ENCODE measurements around the gene SFXN5. TPM values are rescaled to one million over a fixed set of nuclear protein-coding genes. Genes with fewer than 3 reads are reported as not detected.

The SFXN5 gene
- total and polyA plus RNA-seq, 2 of the 4 experiments (the other 2 are of a cell fraction) = 8.6 to 17.0 TPM

DNA sequence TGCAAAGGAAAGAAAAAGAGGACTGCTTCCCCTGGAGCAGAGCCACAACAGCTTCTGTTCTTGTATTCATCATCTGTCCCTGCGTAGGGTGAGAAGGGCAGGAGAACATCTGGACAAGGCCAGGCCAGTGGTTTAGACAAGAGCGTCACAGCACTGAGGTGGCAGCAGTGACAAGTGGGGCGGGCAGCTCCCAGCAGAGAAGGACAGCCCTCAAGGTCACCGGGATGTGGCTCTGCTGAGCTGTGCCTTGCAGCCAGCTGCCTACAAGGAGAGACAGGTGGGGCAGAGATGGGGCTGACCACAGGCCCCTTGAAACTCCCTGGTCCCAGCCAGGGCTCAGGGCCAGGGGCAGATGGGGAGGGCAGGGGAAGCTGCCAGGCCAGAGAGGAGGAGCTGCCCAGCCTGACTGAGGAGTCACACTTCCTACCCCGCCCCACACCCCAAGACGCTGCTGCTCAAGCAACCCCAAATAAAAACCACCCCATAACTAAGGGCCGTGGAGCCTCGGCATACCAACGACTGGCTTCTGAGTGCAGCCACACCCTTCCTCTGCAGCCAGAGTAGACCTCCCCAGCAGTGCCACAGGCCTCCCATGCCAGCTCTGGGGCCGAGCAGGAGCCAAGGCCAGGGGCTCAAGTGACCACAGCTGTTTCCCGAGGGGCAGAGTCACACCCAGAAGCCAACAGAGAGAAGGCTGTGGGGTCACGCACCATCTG, 35.9 kb upstream of the SFXN5 start (continued):
- TF ChIP-seq, protein P1, sequence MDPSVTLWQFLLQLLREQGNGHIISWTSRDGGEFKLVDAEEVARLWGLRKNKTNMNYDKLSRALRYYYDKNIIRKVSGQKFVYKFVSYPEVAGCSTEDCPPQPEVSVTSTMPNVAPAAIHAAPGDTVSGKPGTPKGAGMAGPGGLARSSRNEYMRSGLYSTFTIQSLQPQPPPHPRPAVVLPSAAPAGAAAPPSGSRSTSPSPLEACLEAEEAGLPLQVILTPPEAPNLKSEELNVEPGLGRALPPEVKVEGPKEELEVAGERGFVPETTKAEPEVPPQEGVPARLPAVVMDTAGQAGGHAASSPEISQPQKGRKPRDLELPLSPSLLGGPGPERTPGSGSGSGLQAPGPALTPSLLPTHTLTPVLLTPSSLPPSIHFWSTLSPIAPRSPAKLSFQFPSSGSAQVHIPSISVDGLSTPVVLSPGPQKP (IDR thresholded peaks at IDR 0.05; ENCODE audit: borderline replicate concordance, low read depth, low read length) = no peak

DNA sequence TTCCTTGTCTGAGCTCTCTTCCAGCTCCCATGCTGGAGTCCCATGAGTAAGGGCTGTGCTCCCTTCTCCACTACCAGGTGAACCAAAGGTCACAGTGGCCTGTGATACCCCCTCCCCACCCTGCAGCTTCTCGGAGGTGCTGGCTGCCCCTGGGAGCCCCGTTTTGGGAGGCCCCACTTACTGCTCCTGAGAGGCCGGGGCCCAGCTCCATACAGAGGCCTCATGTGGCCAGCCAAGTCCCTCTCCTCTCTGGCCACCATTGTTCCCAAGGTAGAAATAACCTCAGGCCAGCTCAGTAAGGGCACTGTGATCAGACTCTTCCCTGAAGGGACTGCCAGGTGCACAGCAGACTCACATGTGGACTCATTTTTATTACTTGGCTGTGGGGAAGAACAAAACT, 35.3 kb upstream of the SFXN5 start:
- DNase-seq (no peak), ATAC-seq (ENCODE audit: low read depth) (no peak)
- H4K5ac ChIP-seq (ENCODE audit: low read depth, low read length) = no peak overlapping the region
- no peak overlapping the region for H2AFZ ChIP-seq (replicated peaks; ENCODE audit: low read length, poor library complexity)
- ChIA-PET POLR2A (ENCODE audit: unreplicated experiment) (no interaction called here), CTCF (no interaction called here)
- no TSS peak for BruUV-seq (replicated peaks)
- no peak overlapping the region for H3K4me3 ChIP-seq (ENCODE audit: insufficient read depth, low read depth, low read length)
- peaks cover 72% of the 10 kb centered on the region for H3K9me1 ChIP-seq (ENCODE audit: insufficient read depth, low read length)
- no peak overlapping the region for H2BK120ac ChIP-seq (ENCODE audit: low read depth, low read length)
- H3K9ac ChIP-seq (ENCODE audit: low read depth, low read length) = no peak overlapping the region
- no peak overlapping the region for H2BK20ac ChIP-seq (ENCODE audit: low read depth, low read length)
- H4K20me1 ChIP-seq (ENCODE audit: insufficient read depth, low read length) = peaks cover 95% of the 10 kb centered on the region
- no CpG with 5 or more reads among the region's 3 CpGs for WGBS, 2 experiments (ENCODE audit: extremely low coverage in 2 of 2, insufficient read length in 1 of 2)
- peak overlapping the region; percentile 64; the same call in 1 of the 2 replicates for H3K23ac ChIP-seq (ENCODE audit: low read depth, low read length)
- H2AK5ac ChIP-seq (ENCODE audit: low read depth, low read length) = no peak overlapping the region
- H3K36me3 ChIP-seq (ENCODE audit: control insufficient read depth, insufficient read depth, low read length) = peaks cover 2% of the 10 kb centered on the region; the same call in 1 of the 2 replicates
- peaks cover 9 to 92% of the 10 kb centered on the region in 2 experiments; a peak in 3 of 4 replicates for H3K79me1 ChIP-seq (ENCODE audit: low read depth in 1 of 2, low read length in 2 of 2)
- no peak overlapping the region for H3K56ac ChIP-seq (ENCODE audit: extremely low read depth, insufficient read depth, low read length)
- no peak overlapping the region for H3K4me2 ChIP-seq (ENCODE audit: low read depth, low read length)
- peak overlapping the region; percentile 65; the same call in 1 of the 2 replicates for H3K14ac ChIP-seq (replicated peaks; ENCODE audit: low read depth, low read length)
- intact Hi-C loops (cut with micrococcal nuclease) (no loop called here), dilution Hi-C loops (cut with HindIII; ENCODE audit: low sequenced_read_pairs, unreplicated experiment) (no loop called here), in situ Hi-C loops (cut with MboI; ENCODE audit: low sequenced_read_pairs) (no loop called here)
- H3K4ac ChIP-seq (ENCODE audit: low read depth, low read length) = no peak overlapping the region
- peak overlapping the region; percentile 93 for H2AK9ac ChIP-seq (replicated peaks; ENCODE audit: low read depth, low read length, poor library complexity)
- H2BK5ac ChIP-seq (ENCODE audit: low read depth, low read length, poor library complexity, severe bottlenecking) = no peak overlapping the region
- H3K4me1 ChIP-seq (ENCODE audit: control insufficient read depth, insufficient read depth, low read length) = peaks cover 40% of the 10 kb centered on the region
- H2BK15ac ChIP-seq (ENCODE audit: low read depth, low read length) = no peak overlapping the region
- no peak overlapping the region for H4K91ac ChIP-seq (ENCODE audit: insufficient read depth, low read depth, low read length)
- H3K18ac ChIP-seq (ENCODE audit: low read depth, low read length) = no peak overlapping the region
- H3K27me3 ChIP-seq (ENCODE audit: control insufficient read depth, insufficient read depth, low read length) = no peaks in the 10 kb centered on the region
- no peak overlapping the region for H3K27ac ChIP-seq (ENCODE audit: insufficient read depth, low read length)
- no peaks in the 10 kb centered on the region for H3K9me3 ChIP-seq (ENCODE audit: control insufficient read depth, insufficient read depth, low read length)
- H4K8ac ChIP-seq (ENCODE audit: low read depth in 2 of 2, low read length in 2 of 2) = no peak overlapping the region
- no peak for TF ChIP-seq RFX5 (IDR thresholded peaks at IDR 0.05; ENCODE audit: low read depth, low read length)
- no peak for TF ChIP-seq RAD21 (IDR thresholded peaks at IDR 0.05; ENCODE audit: low read length)
- no peak for TF ChIP-seq FOS (IDR thresholded peaks at IDR 0.05; ENCODE audit: low read depth, low read length)
- TF ChIP-seq MXI1 (IDR thresholded peaks at IDR 0.05; ENCODE audit: borderline replicate concordance, low read depth, low read length) = no peak
- TF ChIP-seq, protein P2, sequence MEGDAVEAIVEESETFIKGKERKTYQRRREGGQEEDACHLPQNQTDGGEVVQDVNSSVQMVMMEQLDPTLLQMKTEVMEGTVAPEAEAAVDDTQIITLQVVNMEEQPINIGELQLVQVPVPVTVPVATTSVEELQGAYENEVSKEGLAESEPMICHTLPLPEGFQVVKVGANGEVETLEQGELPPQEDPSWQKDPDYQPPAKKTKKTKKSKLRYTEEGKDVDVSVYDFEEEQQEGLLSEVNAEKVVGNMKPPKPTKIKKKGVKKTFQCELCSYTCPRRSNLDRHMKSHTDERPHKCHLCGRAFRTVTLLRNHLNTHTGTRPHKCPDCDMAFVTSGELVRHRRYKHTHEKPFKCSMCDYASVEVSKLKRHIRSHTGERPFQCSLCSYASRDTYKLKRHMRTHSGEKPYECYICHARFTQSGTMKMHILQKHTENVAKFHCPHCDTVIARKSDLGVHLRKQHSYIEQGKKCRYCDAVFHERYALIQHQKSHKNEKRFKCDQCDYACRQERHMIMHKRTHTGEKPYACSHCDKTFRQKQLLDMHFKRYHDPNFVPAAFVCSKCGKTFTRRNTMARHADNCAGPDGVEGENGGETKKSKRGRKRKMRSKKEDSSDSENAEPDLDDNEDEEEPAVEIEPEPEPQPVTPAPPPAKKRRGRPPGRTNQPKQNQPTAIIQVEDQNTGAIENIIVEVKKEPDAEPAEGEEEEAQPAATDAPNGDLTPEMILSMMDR (conservative IDR thresholded peaks at IDR 0.05; ENCODE audit: low read depth, low read length) = no peak
- TF ChIP-seq CHD1 (IDR thresholded peaks at IDR 0.05; ENCODE audit: low read depth, low read length) = no peak
- TF ChIP-seq, protein P3, sequence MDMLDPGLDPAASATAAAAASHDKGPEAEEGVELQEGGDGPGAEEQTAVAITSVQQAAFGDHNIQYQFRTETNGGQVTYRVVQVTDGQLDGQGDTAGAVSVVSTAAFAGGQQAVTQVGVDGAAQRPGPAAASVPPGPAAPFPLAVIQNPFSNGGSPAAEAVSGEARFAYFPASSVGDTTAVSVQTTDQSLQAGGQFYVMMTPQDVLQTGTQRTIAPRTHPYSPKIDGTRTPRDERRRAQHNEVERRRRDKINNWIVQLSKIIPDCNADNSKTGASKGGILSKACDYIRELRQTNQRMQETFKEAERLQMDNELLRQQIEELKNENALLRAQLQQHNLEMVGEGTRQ (IDR thresholded peaks at IDR 0.05; ENCODE audit: low read depth, low read length) = no peak
- TF ChIP-seq SMC3 (IDR thresholded peaks at IDR 0.05; ENCODE audit: low read depth, low read length) = no peak
- TF ChIP-seq POLR2A (IDR thresholded peaks at IDR 0.05; ENCODE audit: low read depth, low read length) = no peak
- TF ChIP-seq RCOR1 (IDR thresholded peaks at IDR 0.05; ENCODE audit: insufficient replicate concordance, low read length) = no peak
- no peak for TF ChIP-seq NFE2L2 (IDR thresholded peaks at IDR 0.05; ENCODE audit: low read depth, low read length)
- no peak for TF ChIP-seq MAZ (IDR thresholded peaks at IDR 0.05; ENCODE audit: borderline replicate concordance, low read depth, low read length)

Measured in IMR-90 (cell line).